A673 (cell line): Measurements from ENCODE around the gene MTHFD1L. TPM values are rescaled to one million over a fixed set of nuclear protein-coding genes. Genes with fewer than 3 reads are reported as not detected.

Experiments used
- BruUV-seq: library from RNA; stranded (reverse); fragments of 400-500 nt; replicated peaks from 2 replicates; lab custom pipeline; 2021; lab: Mats Ljungman, UMichigan
- CTCF ChIA-PET: fragments of 300-600 bp; sonication (Branson Sonifier 250); formaldehyde crosslinking; loops from one replicate; lab custom pipeline; 2022; ENCODE audit warnings: antibody characterized with exemption; lab: Charles Lee
- POLR2A ChIA-PET: fragments of 300-600 bp; sonication (Branson Sonifier 250); formaldehyde crosslinking; loops from one replicate; lab custom pipeline; 2022; ENCODE audit warnings: antibody characterized with exemption; ENCODE audit not compliant: low non-redundant PET; lab: Charles Lee
- DNase-seq: peaks from one replicate; pipeline ENCODE4 v3.0.0-alpha.2; 2015; ENCODE audit warnings: low spot score
- H3K27ac ChIP-seq: fragments of 200-600 bp; sonication (generic); 2 replicates; pipeline ENCODE4 v1.5.1; 2016; ENCODE audit warnings: mixed run types, low read depth, mild to moderate bottlenecking, mixed read lengths, antibody characterized with exemption, low read length; ENCODE audit not compliant: poor library complexity, severe bottlenecking
- H3K27me3 ChIP-seq: fragments of 200-600 bp; sonication (generic); replicated peaks from 2 replicates; pipeline ENCODE4 v1.6.1; 2017; ENCODE audit warnings: mixed run types, low read depth, mild to moderate bottlenecking, mixed read lengths, antibody characterized with exemption, low read length; ENCODE audit not compliant: insufficient read depth, poor library complexity
- H3K36me3 ChIP-seq: fragments of 200-600 bp; sonication (generic); 2 replicates; pipeline ENCODE4 v1.6.1; 2016; ENCODE audit warnings: mixed run types, mild to moderate bottlenecking, mixed read lengths, antibody characterized with exemption, low read length; ENCODE audit not compliant: insufficient read depth, poor library complexity, severe bottlenecking
- H3K4me1 ChIP-seq: fragments of 200-600 bp; sonication (generic); 2 replicates; pipeline ENCODE4 v1.6.1; 2017; ENCODE audit warnings: mixed run types, mild to moderate bottlenecking, mixed read lengths, antibody characterized with exemption, low read length; ENCODE audit not compliant: insufficient read depth, poor library complexity, severe bottlenecking
- H3K4me3 ChIP-seq: fragments of 200-600 bp; sonication (generic); 2 replicates; pipeline ENCODE4 v1.5.1; 2016; ENCODE audit warnings: low read depth, mixed run types, mild to moderate bottlenecking, mixed read lengths, low read length; ENCODE audit not compliant: poor library complexity, severe bottlenecking
- H3K9me3 ChIP-seq: fragments of 200-600 bp; sonication (generic); 2 replicates; pipeline ENCODE4 v1.6.1; 2016; ENCODE audit warnings: mixed run types, low read depth, mild to moderate bottlenecking, mixed read lengths, antibody characterized with exemption, low read length; ENCODE audit not compliant: poor library complexity, severe bottlenecking
- CTCF ChIP-seq: fragments of 300-800, 200-600 bp; sonication (generic); conservative IDR thresholded peaks from 2 replicates; pipeline ENCODE4 v1.5.1; 2017; ENCODE audit warnings: low read depth, mild to moderate bottlenecking, antibody characterized with exemption, low read length, moderate library complexity, mixed read lengths
- EZH2 ChIP-seq: fragments of 200-600 bp; sonication (generic); IDR thresholded peaks from 2 replicates; pipeline ENCODE4 v1.6.1; 2017; ENCODE audit warnings: borderline replicate concordance, low read depth, mild to moderate bottlenecking, mixed read lengths, antibody characterized with exemption, low read length; ENCODE audit not compliant: poor library complexity, severe bottlenecking
- intact Hi-C: fragments of 100-400 bp; cut with micrococcal nuclease; formaldehyde crosslinking; loops from one replicate; pipeline ENCODE4 v1.10.0; 2022; ENCODE audit not compliant: unreplicated experiment
- total RNA-seq: library from RNA; stranded (reverse); gene quantifications from 2 replicates; pipeline ENCODE4 v1.2.3, GENCODE V29; 2021

The MTHFD1L gene
- total RNA-seq, 1 experiment from 2014 or later: 78.7 TPM

GRCh38 chr6:151091571-151091970 lies 226.1 kb downstream of the MTHFD1L start:
- intact Hi-C loops: no loop called here
- Histone ChIP-seq H3K4me1 (no peaks in the 10 kb centered on the region), H3K4me3 (no peak overlapping the region), H3K9me3 (no peaks in the 10 kb centered on the region), H3K27ac (no peak overlapping the region), H3K36me3 (peaks cover 9% of the 10 kb centered on the region), H3K27me3 (no peaks in the 10 kb centered on the region)
- no peak for TF ChIP-seq EZH2
- no peak for TF ChIP-seq CTCF
- ChIA-PET CTCF (no interaction called here), POLR2A (no interaction called here)
- BruUV-seq: no TSS peak
- no peak for DNase-seq

- no peak overlapping the region for H3K27ac ChIP-seq
- H3K4me1 ChIP-seq: no peaks in the 10 kb centered on the region
These were observed 227.1 kb downstream of the MTHFD1L start for GRCh38 chr6:151092591-151092990.

GRCh38 chr6:151093706-151094105 lies 228.2 kb downstream of the MTHFD1L start:
- no peaks in the 10 kb centered on the region for H3K27me3 ChIP-seq
- intact Hi-C loops: no loop called here
- TF ChIP-seq EZH2: no peak
- no peak for TF ChIP-seq CTCF
- H3K27ac ChIP-seq: no peak overlapping the region
- no peaks in the 10 kb centered on the region for H3K9me3 ChIP-seq
- POLR2A ChIA-PET: no interaction called here
- DNase-seq: no peak
- no peaks in the 10 kb centered on the region for H3K4me1 ChIP-seq
- H3K36me3 ChIP-seq: peaks cover 9% of the 10 kb centered on the region
- no peak overlapping the region for H3K4me3 ChIP-seq
- CTCF ChIA-PET: no interaction called here
- no TSS peak for BruUV-seq

More at GRCh38 chr6:151092591-151092990, 227.1 kb downstream of the MTHFD1L start:
- intact Hi-C loops: no loop called here
- BruUV-seq: no TSS peak
- no peak overlapping the region for H3K4me3 ChIP-seq
- H3K27me3 ChIP-seq: no peaks in the 10 kb centered on the region
- ChIA-PET POLR2A (no interaction called here), CTCF (no interaction called here)
- DNase-seq: no peak
- TF ChIP-seq CTCF (no peak), EZH2 (no peak)
- peaks cover 9% of the 10 kb centered on the region for H3K36me3 ChIP-seq
- H3K9me3 ChIP-seq: no peaks in the 10 kb centered on the region
